GM08714 (cell line): ENCODE data around the gene CDC42BPA.
"Not testable (repeated sequence)": the region's sequence is repeated elsewhere in the genome, so short reads cannot be mapped to it uniquely, and the experiment has no call there.

ENCODE experiments used
- H3K4me3 ChIP-seq: fragments of 200-500 bp; sonication (Bioruptor generic); 2 replicates; pipeline ENCODE4 v1.5.1; 2014; ENCODE audit warnings: mild to moderate bottlenecking, low read length, inconsistent platforms
- ZNF274 ChIP-seq: IDR thresholded peaks from 2 replicates; pipeline ENCODE4 v1.6.1; 2012; ENCODE audit warnings: mild to moderate bottlenecking, low read depth, low read length

The CDC42BPA gene, protein sequence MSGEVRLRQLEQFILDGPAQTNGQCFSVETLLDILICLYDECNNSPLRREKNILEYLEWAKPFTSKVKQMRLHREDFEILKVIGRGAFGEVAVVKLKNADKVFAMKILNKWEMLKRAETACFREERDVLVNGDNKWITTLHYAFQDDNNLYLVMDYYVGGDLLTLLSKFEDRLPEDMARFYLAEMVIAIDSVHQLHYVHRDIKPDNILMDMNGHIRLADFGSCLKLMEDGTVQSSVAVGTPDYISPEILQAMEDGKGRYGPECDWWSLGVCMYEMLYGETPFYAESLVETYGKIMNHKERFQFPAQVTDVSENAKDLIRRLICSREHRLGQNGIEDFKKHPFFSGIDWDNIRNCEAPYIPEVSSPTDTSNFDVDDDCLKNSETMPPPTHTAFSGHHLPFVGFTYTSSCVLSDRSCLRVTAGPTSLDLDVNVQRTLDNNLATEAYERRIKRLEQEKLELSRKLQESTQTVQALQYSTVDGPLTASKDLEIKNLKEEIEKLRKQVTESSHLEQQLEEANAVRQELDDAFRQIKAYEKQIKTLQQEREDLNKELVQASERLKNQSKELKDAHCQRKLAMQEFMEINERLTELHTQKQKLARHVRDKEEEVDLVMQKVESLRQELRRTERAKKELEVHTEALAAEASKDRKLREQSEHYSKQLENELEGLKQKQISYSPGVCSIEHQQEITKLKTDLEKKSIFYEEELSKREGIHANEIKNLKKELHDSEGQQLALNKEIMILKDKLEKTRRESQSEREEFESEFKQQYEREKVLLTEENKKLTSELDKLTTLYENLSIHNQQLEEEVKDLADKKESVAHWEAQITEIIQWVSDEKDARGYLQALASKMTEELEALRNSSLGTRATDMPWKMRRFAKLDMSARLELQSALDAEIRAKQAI (N-terminal part only)

GRCh38 chr1:227318016-227318852 is at the start of gene CDC42BPA:
CDC42BPA (minus strand) TSS chr1:227318492; CDS start chr1:227317182, 1,310 bp downstream.
- peak within 1 kb of the TSS; percentile 87 for H3K4me3 ChIP-seq

DNA sequence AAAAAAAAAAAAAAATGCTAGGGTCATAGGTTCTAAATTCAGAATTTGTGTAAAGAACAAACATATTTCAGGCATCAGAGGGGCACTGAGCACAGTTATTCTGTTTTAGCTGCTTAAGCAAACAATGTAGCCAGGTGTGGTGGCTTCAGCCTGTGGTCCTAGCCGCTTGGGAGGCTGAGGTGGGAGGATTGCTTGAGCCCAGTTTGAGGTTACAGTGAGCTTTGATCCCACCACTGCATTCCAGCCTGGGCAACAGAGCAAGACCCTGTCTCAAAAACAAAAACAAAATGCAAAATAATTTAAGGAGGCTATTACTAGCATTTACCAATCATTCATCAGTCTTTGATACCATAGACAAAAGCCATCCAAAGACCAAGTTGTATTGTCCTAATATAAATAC is 49.7 kb upstream of the CDC42BPA start:
- TF ChIP-seq ZNF274, result no peak

More at GRCh38 chr1:227318016-227318852, at the start of gene CDC42BPA:
- TF ChIP-seq ZNF274, result no peak

GRCh38 chr1:227365473-227366431 is 47.5 kb upstream of the CDC42BPA start:
- H3K4me3 ChIP-seq, result no peak overlapping the region
- no peak for TF ChIP-seq ZNF274

More for the DNA sequence above, 49.7 kb upstream of the CDC42BPA start:
- H3K4me3 ChIP-seq, result no peak overlapping the region

DNA sequence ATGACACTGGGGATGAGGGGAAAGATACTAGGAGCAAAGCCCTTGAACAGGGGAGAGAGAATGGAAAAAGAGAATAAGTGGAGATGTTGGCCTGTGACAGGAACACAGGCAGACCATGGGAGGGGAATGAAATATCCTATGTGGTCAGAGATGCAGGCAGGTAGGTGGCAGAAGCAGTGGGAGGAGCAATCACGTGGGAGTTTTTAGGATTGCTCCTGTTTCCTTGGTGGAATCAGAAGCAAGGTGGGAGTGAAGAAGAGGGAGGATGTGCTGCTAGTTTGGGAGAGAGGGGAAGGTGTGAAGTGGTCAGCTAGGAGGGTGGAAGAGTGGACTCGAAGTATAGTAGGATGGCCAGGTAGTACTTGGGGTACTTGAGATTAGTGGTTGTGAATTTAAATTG is 46.4 kb upstream of the CDC42BPA start:
- H3K4me3 ChIP-seq, result no peak overlapping the region
- no peak for TF ChIP-seq ZNF274

GRCh38 chr1:227363825-227364224 is 45.5 kb upstream of the CDC42BPA start:
- TF ChIP-seq ZNF274, result no peak
- no peak overlapping the region for H3K4me3 ChIP-seq

GRCh38 chr1:227362039-227362438 is 43.7 kb upstream of the CDC42BPA start:
- TF ChIP-seq ZNF274, result no peak
- no peak overlapping the region for H3K4me3 ChIP-seq

DNA sequence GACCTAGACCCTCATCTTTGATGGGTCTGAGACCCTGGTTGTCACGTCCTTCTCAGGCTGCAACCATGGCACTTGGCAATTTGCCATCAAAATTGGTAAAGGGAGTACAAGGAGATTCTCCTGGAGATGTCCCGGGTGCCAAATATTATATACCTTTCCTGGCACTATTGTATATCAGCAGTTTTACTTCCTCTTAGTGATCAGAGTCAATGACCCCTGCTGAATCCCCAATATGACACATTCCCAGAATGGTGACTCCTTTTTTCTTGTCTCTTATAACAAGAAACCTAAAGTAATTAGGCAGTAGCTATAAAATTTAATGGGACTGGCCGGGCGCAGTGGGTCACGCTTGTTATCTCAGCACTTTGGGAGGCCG is 39.6 kb upstream of the CDC42BPA start:
- H3K4me3 ChIP-seq, result no peak overlapping the region
- TF ChIP-seq ZNF274, result no peak

DNA sequence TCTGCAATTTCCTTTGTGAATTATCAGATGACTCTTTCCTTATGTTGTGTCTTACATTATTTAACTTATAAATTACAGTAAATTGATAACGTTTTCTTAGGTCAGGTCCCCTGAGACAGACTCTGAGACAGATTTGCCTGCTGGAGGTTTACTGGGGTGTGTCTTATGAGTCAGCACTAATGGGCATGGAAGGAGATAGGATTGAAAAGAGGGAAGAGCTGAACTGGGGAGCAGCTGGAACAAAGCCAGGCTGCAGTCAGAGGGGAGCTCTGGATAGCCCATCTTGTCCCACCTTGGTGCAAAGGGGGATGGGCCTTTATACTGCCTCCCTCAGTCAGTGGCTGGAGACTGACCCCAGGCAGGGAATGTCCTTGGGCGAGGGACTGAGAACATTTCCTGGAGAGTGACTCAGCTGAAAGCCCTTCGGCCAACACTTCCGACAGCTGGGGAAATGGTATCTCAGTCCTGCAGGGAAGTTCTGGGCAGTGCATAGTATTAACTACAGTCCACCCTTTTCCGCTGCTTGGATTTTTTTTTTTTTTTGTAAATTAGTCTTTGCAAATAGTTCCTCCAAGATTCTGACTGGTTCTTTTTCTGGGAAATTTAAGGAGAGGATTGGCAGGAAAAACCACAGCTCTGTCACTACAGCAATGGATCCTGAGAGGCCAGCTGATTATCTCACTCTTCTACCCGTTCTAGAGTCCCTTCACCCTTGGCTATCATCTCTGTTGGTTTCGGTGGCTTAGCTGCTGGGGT is 39.1 kb upstream of the CDC42BPA start:
- H3K4me3 ChIP-seq, result no peak overlapping the region
- no peak for TF ChIP-seq ZNF274

DNA sequence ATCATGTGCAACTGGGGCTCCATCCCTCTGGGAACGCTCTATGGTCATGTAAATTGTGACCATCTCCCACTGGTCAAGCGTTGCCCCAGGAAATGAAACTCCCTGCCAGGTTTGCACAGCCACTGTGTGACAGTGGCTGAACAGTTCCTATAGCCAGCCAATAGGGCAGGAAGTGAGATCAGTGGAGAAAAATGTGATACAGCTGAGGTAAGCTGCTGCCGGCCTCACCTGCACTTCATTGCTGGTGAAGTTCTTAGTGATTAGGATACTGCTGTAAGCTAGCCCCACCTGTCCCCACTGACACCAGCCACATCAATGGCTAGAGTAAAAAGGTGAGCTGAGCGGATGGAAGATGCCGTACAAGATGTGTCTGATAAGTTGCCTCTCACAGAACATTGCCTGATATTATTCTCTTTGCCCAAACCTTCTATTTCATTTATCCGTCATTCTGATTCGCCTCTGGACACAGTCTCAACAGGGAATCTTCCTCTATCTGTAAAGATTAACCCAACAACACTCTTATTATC is 38.4 kb upstream of the CDC42BPA start:
- no peak overlapping the region for H3K4me3 ChIP-seq
- no peak for TF ChIP-seq ZNF274

DNA sequence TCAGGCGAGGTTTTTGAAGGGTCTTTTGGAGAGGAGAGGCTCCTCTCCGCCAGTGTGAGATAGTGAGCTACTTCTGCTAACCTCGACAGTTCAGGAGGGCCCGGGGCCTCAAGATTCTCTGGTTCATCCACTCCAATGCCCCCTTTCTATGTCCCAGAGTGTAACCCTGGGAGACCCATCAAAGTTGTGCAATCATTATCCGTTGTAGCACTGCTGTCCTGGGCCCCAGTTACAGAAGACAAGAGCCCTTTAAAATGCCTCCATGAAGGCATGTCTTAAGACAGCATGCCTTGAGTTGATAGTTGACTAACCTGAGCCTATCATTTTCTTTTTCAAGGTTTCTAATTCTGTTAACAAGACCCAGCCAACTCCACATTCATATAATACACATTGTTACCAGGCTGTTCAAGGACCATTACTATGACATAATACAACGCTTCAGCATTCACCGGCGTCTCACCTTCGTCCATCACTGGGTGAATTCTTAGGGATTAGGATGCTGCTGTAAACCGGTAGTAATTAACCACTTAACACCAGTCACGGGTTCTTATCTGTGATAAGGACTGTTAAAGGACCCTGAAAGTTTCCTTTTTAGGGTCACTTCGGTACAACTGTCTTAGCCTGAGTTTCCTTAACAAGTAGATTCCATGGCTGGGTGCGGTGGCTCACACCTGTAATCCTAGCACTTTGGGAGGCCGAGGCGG is 37.4 kb upstream of the CDC42BPA start:
- TF ChIP-seq ZNF274, result no peak

GRCh38 chr1:227353186-227353585 is 34.9 kb upstream of the CDC42BPA start:
- H3K4me3 ChIP-seq, result no peak overlapping the region
- TF ChIP-seq ZNF274, result no peak

More for the DNA sequence above, 37.4 kb upstream of the CDC42BPA start:
- H3K4me3 ChIP-seq, result no peak overlapping the region

GRCh38 chr1:227352164-227352563 is 33.9 kb upstream of the CDC42BPA start:
- not testable (repeated sequence) for H3K4me3 ChIP-seq
